HepG2 (cell line): ENCODE data around the gene MEPCE. TPM values are rescaled to one million over a fixed set of nuclear protein-coding genes. Genes with fewer than 3 reads are reported as not detected.

Experiments
- SALL1 ChIP-seq: sonication (generic); formaldehyde crosslinking; IDR thresholded peaks from 2 replicates; pipeline ENCODE4 v1.8.0; 2022; ENCODE audit warnings: mild to moderate bottlenecking, missing genetic modification reagents
- SMC3 ChIP-seq: IDR thresholded peaks from 2 replicates; pipeline ENCODE4 v1.6.1; 2011; ENCODE audit warnings: low read length, improper control_type of control experiment
- ZBTB33 ChIP-seq: sonication (generic); formaldehyde crosslinking; IDR thresholded peaks from 2 replicates; pipeline ENCODE4 v1.4.0; 2020; ENCODE audit warnings: missing genetic modification reagents
- ZBTB40 ChIP-seq, 2 experiments: fragments of 450-650 bp in 1 of 2; sonication (generic) in 1 of 2; formaldehyde crosslinking in 1 of 2; IDR thresholded peaks; 2 replicates each; pipeline versions ENCODE4 v1.6.1 to v1.8.0; 2016 to 2022; ENCODE audit warnings: antibody characterized with exemption in 1 of 2, mild to moderate bottlenecking in 1 of 2, missing genetic modification reagents in 1 of 2
- ZNF687 ChIP-seq: sonication (generic); formaldehyde crosslinking; IDR thresholded peaks from 2 replicates; pipeline ENCODE4 v1.5.1; 2020; ENCODE audit warnings: mild to moderate bottlenecking, missing genetic modification reagents, moderate library complexity
- polyA plus RNA-seq, 8 experiments: library from polyadenylated mRNA; depleted of rRNA in 3 of 8; stranded (reverse) in 7 of 8; unstranded in 1 of 8; fragments of >200 nt; fragmentation: Illumina TruSeq in 4 of 8; extraction: Trizol in 4 of 8; gene quantifications; 2 replicates each; pipeline versions ENCODE4 v1.2.1 to v1.2.3, GENCODE V29; 2011 to 2016; ENCODE audit warnings: low read depth in 4 of 8, missing spikeins in 1 of 8, mixed read lengths in 1 of 8; ENCODE audit not compliant: insufficient read depth in 1 of 8
- total RNA-seq, 5 experiments: library from RNA; depleted of rRNA; stranded (reverse); fragments of >200 nt; fragmentation: Illumina TruSeq; extraction: Trizol; gene quantifications; 2 replicates each; pipeline ENCODE4 v1.2.3, GENCODE V29; 2016; ENCODE audit warnings: low read depth in 1 of 5

Gene MEPCE
- total and polyA plus RNA-seq, 2 of the 13 experiments (the other 11 are each of a cell fraction or from before 2014, with no cell fraction given) = 12.3 to 26.0 TPM

GRCh38 chr7:100400656-100401055 lies 29.0 kb upstream of the MEPCE start (continued):
- peak; percentile 61 for TF ChIP-seq ZBTB33 (CRISPR knock-in tag)
- TF ChIP-seq ZNF687 = no peak
- no peak for TF ChIP-seq ZBTB40 (IDR thresholded peaks at IDR 0.05)
- peak; percentile 58; the same call in 1 of the 2 replicates for TF ChIP-seq ZBTB40 (CRISPR knock-in tag; IDR thresholded peaks at IDR 0.05)
- 0 out of 2 replicates have a peak, but pooled peaks have one; percentile 27 for TF ChIP-seq SMC3
- TF ChIP-seq SALL1 (CRISPR knock-in tag) = no peak
